Lower leg skin (tissue), 4 donors: ENCODE data around the gene TRIM44. TPM values are rescaled to one million over a fixed set of nuclear protein-coding genes. Genes with fewer than 3 reads are reported as not detected.

Experiments
- DNase-seq, 2 donors: peaks; one replicate each; pipeline ENCODE4 v3.0.0-alpha.2; 2019; ENCODE audit warnings: low spot score in 2 of 2
- H3K4me3 ChIP-seq: fragments of 200-600 bp; sonication (generic); 2 replicates; pipeline ENCODE4 v1.5.1; 2017; ENCODE audit warnings: mild to moderate bottlenecking, low read depth; ENCODE audit not compliant: poor library complexity, severe bottlenecking
- POLR2A ChIP-seq, 2 donors: fragments of 450-650 bp; IDR thresholded peaks; one replicate each; pipeline ENCODE4 v1.6.1; 2016 to 2017; ENCODE audit warnings: antibody characterized with exemption in 2 of 2, mild to moderate bottlenecking in 1 of 2, moderate library complexity in 1 of 2
- WGBS, 2 donors: methylation state at CpG; one replicate each; pipeline ENCODE4 v1.1.5; 2018; 5-methylcytosine and 5-hydroxymethylcytosine counted together
- intact Hi-C: fragments of 100-400 bp; cut with DNase I; formaldehyde crosslinking; loops from one replicate; pipeline ENCODE4 v1.15.0; 2023; ENCODE audit warnings: low total_unique reads
- total RNA-seq, 4 donors: library from RNA; depleted of rRNA; stranded (reverse); fragments of >200 nt; gene quantifications; one replicate each; pipeline ENCODE4 v1.1.0, GENCODE V29; 2016
- TF ChIP-seq, protein P1 (sequence below), 3 donors: fragments of 450-650 bp; IDR thresholded peaks; one replicate each; pipeline ENCODE4 v1.5.1; 2016; ENCODE audit warnings: antibody characterized with exemption in 3 of 3, mild to moderate bottlenecking in 3 of 3, moderate library complexity in 2 of 3

Gene TRIM44
- total RNA-seq, 4 donors from 2014 or later, result 9.6 to 29.3 (median 23.8) TPM

DNA sequence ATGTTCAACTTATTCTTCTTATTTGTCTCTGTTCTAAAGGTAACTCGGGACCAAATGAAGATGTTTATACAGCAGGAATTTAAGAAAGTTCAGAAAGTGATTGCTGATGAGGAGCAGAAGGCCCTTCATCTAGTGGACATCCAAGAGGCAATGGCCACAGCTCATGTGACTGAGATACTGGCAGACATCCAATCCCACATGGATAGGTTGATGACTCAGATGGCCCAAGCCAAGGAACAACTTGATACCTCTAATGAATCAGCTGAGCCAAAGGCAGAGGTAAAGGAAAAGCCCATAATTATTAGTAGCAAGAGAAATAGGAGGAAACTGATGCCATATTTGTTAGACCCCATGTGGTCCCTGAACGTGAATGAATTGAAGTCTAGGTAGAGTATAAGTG lies 63.3 kb downstream of the TRIM44 start:
- WGBS, 2 donors, result 93 to 98% methylated on average over 2 of the region's 2 CpGs
- no peak for DNase-seq
- intact Hi-C loops, result no loop called here
- no peak overlapping the region for H3K4me3 ChIP-seq
- TF ChIP-seq, protein P1, sequence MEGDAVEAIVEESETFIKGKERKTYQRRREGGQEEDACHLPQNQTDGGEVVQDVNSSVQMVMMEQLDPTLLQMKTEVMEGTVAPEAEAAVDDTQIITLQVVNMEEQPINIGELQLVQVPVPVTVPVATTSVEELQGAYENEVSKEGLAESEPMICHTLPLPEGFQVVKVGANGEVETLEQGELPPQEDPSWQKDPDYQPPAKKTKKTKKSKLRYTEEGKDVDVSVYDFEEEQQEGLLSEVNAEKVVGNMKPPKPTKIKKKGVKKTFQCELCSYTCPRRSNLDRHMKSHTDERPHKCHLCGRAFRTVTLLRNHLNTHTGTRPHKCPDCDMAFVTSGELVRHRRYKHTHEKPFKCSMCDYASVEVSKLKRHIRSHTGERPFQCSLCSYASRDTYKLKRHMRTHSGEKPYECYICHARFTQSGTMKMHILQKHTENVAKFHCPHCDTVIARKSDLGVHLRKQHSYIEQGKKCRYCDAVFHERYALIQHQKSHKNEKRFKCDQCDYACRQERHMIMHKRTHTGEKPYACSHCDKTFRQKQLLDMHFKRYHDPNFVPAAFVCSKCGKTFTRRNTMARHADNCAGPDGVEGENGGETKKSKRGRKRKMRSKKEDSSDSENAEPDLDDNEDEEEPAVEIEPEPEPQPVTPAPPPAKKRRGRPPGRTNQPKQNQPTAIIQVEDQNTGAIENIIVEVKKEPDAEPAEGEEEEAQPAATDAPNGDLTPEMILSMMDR (IDR thresholded peaks at IDR 0.05), result no peak
- TF ChIP-seq POLR2A (IDR thresholded peaks at IDR 0.05), result no peak

DNA sequence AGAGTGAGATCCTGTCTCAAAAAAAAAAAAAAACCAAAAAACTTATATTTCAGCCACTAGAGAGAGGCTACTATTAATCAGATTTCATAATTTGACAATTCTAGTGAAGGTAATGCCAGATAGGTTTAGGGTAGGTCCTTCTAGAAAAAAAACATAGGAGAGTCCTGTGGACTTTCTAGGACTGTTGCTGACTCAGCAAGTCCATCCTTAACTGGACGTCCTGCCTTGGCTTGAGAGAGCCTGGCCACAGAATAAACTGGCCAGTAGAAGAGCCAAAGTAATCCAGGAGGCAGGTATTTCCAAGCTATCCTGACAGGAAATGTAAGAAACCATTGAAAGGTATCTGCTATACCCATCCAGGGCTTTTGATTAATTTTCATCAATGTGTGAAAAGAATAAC lies 64.6 kb downstream of the TRIM44 start:
- H3K4me3 ChIP-seq, result no peak overlapping the region
- DNase-seq, result no peak
- TF ChIP-seq POLR2A (IDR thresholded peaks at IDR 0.05), result no peak
- TF ChIP-seq, protein P1 (IDR thresholded peaks at IDR 0.05), result no peak
- WGBS, 2 donors, result 77 to 83% methylated on average over 1 of the region's 1 CpG
- intact Hi-C loops, result no loop called here

DNA sequence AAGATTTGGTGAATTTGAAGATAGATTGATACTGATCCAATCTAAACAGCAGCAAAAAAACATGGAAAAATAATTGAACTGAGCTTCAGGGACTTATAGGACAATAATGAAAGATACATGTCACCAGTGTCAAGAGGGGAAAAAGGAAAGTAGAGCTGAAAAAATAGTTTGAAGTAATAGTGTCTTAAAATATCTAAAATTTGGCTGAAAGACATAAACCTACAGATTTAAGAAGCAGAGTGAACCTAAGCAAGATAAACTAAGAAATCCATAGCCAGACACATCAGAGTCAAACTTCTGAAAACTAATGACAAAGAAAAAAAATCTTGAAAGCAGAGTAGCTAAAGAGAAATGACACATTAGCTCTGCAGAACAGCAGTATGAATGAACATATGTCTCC lies 67.7 kb downstream of the TRIM44 start:
- intact Hi-C loops, result no loop called here
- no peak for DNase-seq
- no peak overlapping the region for H3K4me3 ChIP-seq
- TF ChIP-seq, protein P1 (IDR thresholded peaks at IDR 0.05), result no peak

DNA sequence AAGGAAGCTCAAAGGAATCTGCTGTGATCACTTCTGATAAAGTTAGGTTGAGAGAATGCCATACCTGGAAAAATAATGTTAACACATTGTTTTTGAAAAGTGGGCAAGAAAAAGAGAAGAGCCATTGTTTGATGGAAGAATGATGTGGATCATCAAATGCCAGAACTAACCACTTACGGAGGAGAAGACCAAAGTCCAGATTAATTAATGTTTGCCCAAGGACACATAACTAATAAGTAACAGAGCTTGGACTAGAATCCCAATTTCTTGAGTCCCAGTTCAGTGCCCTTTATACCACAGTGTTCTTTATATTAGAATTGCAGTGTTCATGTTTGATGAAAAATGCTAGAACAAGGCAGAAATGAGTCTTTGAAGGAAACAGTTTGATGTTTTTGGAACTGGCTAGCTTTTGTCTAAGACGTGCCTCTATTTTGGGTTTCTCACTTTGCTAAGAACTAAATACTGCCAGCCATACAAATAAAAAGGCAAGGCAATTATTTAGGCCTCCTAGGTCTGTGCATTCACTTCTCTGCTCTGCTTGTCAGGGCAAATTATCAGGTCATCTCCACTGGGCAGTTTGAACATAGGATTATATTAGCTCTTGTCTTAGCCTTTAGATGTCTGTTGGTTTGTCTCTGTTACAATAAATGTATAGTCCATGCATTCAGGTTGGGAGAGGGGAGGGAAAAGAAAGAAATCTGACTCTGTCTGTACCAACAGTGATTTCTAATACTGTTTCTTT lies 72.3 kb downstream of the TRIM44 start:
- no peak for TF ChIP-seq POLR2A (IDR thresholded peaks at IDR 0.05)
- TF ChIP-seq, protein P1 (IDR thresholded peaks at IDR 0.05), result no peak
- WGBS, 2 donors, result 74 to 88% methylated on average over 2 of the region's 2 CpGs
- H3K4me3 ChIP-seq, result no peak overlapping the region
- no peak for DNase-seq
- intact Hi-C loops, result no loop called here

DNA sequence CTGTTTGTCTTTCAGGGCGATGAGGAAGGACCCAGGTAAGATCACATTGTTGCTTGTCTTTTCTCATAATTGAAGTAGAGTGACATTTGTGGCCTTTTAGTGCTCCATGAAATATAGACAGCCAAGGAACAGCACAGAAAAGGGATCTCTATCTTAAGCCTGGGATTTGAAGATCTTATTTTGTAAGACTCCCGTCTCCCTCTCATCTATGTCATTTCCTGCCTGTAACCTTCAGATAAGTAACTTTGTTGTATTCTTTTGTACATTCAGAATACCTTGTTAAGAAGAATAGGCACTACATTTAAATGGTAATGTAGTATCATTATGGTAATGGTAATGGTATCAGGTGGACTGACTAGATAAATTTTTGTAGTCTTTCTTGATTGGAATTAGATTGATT lies 72.8 kb downstream of the TRIM44 start:
- WGBS, 2 donors, result 83% methylated on average over 2 of the region's 2 CpGs
- TF ChIP-seq POLR2A (IDR thresholded peaks at IDR 0.05), result no peak
- TF ChIP-seq, protein P1 (IDR thresholded peaks at IDR 0.05), result no peak
- no peak for DNase-seq
- intact Hi-C loops, result no loop called here
- no peak overlapping the region for H3K4me3 ChIP-seq

DNA sequence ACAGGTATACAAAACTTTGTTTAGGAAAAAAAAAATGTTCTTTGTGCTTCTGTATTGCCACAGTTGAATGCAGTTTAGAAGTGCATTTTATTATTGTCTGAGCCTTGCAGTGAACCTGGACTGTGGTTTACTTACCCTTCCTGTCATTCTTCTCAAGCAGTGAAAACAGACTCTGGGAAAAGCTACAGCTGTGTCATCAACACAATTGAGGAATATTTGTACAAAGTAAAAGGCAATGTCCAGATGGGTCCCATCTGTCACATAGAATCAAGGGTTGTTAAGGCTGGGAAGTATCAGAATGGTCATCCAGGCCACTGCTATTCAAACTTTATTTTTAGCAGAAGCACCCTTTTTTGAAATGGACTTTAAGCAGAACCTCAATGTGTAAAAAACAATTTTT lies 73.3 kb downstream of the TRIM44 start:
- DNase-seq, result no peak
- intact Hi-C loops, result no loop called here
- H3K4me3 ChIP-seq, result no peak overlapping the region
- TF ChIP-seq POLR2A (IDR thresholded peaks at IDR 0.05), result no peak
- TF ChIP-seq, protein P1 (IDR thresholded peaks at IDR 0.05), result no peak
